Stomach (tissue), 4 donors: ENCODE results near the gene ESPN.

Source experiments
- POLR2A ChIP-seq, 4 donors: fragments of 450-650 bp; IDR thresholded peaks; one replicate each; pipeline ENCODE4 v1.6.1; 2016; ENCODE audit warnings: antibody characterized with exemption in 4 of 4, control low read depth in 2 of 4, mild to moderate bottlenecking in 1 of 4, moderate library complexity in 1 of 4
- POLR2AphosphoS5 ChIP-seq, 3 donors: sonication (generic); formaldehyde crosslinking; IDR thresholded peaks; one replicate each; pipeline ENCODE4 v1.6.1; 2016; ENCODE audit warnings: antibody characterized with exemption in 3 of 3
- TF ChIP-seq, protein P1 (sequence below), 7 experiments: fragments of 450-650 bp in 4 of 7; fragments of 200-600 bp in 3 of 7; sonication (generic) in 3 of 7; IDR thresholded peaks; one replicate each; pipeline ENCODE4 v1.5.1; 2016 to 2019; ENCODE audit warnings: antibody characterized with exemption in 7 of 7, control low read depth in 2 of 7, mild to moderate bottlenecking in 1 of 7

DNA sequence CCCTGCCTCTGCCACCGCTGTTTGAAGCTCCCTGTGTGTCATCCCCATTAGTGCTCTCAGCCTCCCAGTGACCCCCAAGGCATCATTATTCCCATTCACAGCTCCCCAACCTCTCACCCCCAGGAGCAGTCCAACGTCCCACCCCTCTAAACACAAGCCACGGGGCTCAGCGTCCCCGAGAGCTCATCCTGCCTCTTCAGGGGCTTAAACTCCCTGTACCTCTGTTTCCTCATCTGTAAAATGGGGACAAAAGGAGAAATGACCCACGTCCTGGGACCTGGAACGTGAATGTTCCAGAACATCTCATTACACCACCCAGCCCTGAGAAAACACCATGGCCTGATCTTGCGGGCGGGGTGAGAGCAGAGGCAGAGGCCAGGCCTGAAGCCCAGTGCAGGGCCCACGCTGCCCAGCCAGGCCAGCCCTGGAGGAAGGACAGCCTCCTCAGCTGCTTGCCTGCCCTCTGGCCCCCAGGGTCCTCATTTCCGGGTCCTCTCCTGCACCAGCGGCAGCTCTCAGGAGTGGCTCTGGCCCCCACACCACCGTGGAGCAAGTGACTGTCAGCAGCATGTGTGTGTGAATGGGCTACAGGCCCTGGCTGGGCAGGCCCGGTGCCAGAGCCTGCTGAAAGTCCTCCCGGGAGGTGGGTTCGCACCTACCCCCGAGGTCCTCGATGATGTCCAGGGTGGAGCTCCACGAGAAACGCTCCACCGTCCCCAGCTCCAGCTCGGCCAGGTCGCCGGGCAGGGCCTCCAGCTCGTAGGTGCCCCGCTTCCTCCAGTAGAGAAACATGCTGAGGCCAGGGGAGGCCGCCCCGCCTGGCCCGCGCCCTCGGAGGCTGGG lies 81.0 kb downstream of the ESPN start:
- TF ChIP-seq, protein P1, sequence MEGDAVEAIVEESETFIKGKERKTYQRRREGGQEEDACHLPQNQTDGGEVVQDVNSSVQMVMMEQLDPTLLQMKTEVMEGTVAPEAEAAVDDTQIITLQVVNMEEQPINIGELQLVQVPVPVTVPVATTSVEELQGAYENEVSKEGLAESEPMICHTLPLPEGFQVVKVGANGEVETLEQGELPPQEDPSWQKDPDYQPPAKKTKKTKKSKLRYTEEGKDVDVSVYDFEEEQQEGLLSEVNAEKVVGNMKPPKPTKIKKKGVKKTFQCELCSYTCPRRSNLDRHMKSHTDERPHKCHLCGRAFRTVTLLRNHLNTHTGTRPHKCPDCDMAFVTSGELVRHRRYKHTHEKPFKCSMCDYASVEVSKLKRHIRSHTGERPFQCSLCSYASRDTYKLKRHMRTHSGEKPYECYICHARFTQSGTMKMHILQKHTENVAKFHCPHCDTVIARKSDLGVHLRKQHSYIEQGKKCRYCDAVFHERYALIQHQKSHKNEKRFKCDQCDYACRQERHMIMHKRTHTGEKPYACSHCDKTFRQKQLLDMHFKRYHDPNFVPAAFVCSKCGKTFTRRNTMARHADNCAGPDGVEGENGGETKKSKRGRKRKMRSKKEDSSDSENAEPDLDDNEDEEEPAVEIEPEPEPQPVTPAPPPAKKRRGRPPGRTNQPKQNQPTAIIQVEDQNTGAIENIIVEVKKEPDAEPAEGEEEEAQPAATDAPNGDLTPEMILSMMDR (IDR thresholded peaks at IDR 0.05), result no peak
- TF ChIP-seq POLR2A (IDR thresholded peaks at IDR 0.05), result no peak
- TF ChIP-seq POLR2AphosphoS5 (IDR thresholded peaks at IDR 0.05), result no peak
